HuH-7.5 (cell line): ENCODE data around the gene ATAD3B.

Experiments
- DNase-seq: peaks from one replicate; pipeline ENCODE4 v3.0.0; 2011; ENCODE audit warnings: low spot score

ATAD3B gene

GRCh38 chr1:1535201-1536018, 63.8 kb downstream of the ATAD3B start:
- no peak for DNase-seq

- DNase-seq: no peak
Measured at GRCh38 chr1:1536019-1536937, 64.7 kb downstream of the ATAD3B start.

GRCh38 chr1:1536938-1537546, 65.5 kb downstream of the ATAD3B start:
- DNase-seq: no peak

GRCh38 chr1:1537626-1538250, 66.2 kb downstream of the ATAD3B start:
- no peak for DNase-seq

- DNase-seq: no peak
Measured at GRCh38 chr1:1538334-1538733, 66.8 kb downstream of the ATAD3B start.

GRCh38 chr1:1538989-1539309, 67.4 kb downstream of the ATAD3B start:
- DNase-seq: no peak

GRCh38 chr1:1539310-1540089, 67.9 kb downstream of the ATAD3B start:
- no peak for DNase-seq

- no peak for DNase-seq
Measured at GRCh38 chr1:1540090-1540817, 68.7 kb downstream of the ATAD3B start, which contains the start of gene TMEM240. TSS of gene TMEM240 (minus strand) at chr1:1540624. CDS start at chr1:1540346, 278 bp downstream.

GRCh38 chr1:1540818-1541628, 69.5 kb downstream of the ATAD3B start:
- no peak for DNase-seq

GRCh38 chr1:1541956-1542765, 70.6 kb downstream of the ATAD3B start:
- DNase-seq: no peak

GRCh38 chr1:1542766-1543705, 71.5 kb downstream of the ATAD3B start:
- DNase-seq: no peak

GRCh38 chr1:1543706-1544099, 72.1 kb downstream of the ATAD3B start:
- no peak for DNase-seq

GRCh38 chr1:1544544-1544943, 73.0 kb downstream of the ATAD3B start:
- no peak for DNase-seq
